Vagina (tissue), 2 donors: ENCODE results near the gene IL16. TPM values are rescaled to one million over a fixed set of nuclear protein-coding genes. Genes with fewer than 3 reads are reported as not detected.

ENCODE experiments used
- DNase-seq, 2 donors: peaks; one replicate each; pipeline ENCODE4 v3.0.0-alpha.2; 2017; ENCODE audit errors: extremely low spot score in 2 of 2
- H3K27ac ChIP-seq: fragments of 200-600 bp; sonication (generic); one replicate; pipeline ENCODE4 v1.5.1; 2019
- H3K27me3 ChIP-seq: fragments of 200-600 bp; sonication (generic); one replicate; pipeline ENCODE4 v1.5.1; 2019
- H3K36me3 ChIP-seq, 2 donors: fragments of 200-600 bp; sonication (generic); one replicate each; pipeline ENCODE4 v1.5.1; 2017 to 2019
- H3K4me1 ChIP-seq: fragments of 200-600 bp; sonication (generic); one replicate; pipeline ENCODE4 v1.5.1; 2019
- H3K4me3 ChIP-seq, 2 donors: fragments of 200-600 bp; sonication (generic); 1 replicate in 1 of 2; 2 replicates in 1 of 2; pipeline ENCODE4 v1.5.1; 2016 to 2019
- H3K9me3 ChIP-seq: fragments of 200-600 bp; sonication (generic); one replicate; pipeline ENCODE4 v1.5.1; 2019
- POLR2A ChIP-seq, 2 donors: fragments of 450-650 bp; IDR thresholded peaks; one replicate each; pipeline ENCODE4 v1.6.1; 2017; ENCODE audit warnings: antibody characterized with exemption in 2 of 2, mild to moderate bottlenecking in 2 of 2, moderate library complexity in 2 of 2
- POLR2AphosphoS5 ChIP-seq, 2 donors: sonication (generic); formaldehyde crosslinking; IDR thresholded peaks; one replicate each; pipeline ENCODE4 v1.9.0; 2017; ENCODE audit warnings: antibody characterized with exemption in 2 of 2, mild to moderate bottlenecking in 2 of 2, low read depth in 1 of 2; ENCODE audit not compliant: insufficient read depth in 1 of 2
- intact Hi-C: fragments of 100-400 bp; cut with DNase I; formaldehyde crosslinking; loops from one replicate; pipeline ENCODE4 v1.15.1; 2023
- total RNA-seq: library from RNA; depleted of rRNA; stranded (reverse); fragments of >200 nt; gene quantifications from one replicate; pipeline ENCODE4 v1.2.3, GENCODE V29; 2016
- TF ChIP-seq, protein P1 (sequence below), 3 experiments: fragments of 450-650 bp in 2 of 3; fragments of 200-600 bp in 1 of 3; sonication (generic) in 1 of 3; IDR thresholded peaks; one replicate each; pipeline ENCODE4 v1.5.1; 2017 to 2019; ENCODE audit warnings: antibody characterized with exemption in 3 of 3, mild to moderate bottlenecking in 2 of 3, moderate library complexity in 2 of 3

IL16 gene
- total RNA-seq = 19.9 TPM

DNA sequence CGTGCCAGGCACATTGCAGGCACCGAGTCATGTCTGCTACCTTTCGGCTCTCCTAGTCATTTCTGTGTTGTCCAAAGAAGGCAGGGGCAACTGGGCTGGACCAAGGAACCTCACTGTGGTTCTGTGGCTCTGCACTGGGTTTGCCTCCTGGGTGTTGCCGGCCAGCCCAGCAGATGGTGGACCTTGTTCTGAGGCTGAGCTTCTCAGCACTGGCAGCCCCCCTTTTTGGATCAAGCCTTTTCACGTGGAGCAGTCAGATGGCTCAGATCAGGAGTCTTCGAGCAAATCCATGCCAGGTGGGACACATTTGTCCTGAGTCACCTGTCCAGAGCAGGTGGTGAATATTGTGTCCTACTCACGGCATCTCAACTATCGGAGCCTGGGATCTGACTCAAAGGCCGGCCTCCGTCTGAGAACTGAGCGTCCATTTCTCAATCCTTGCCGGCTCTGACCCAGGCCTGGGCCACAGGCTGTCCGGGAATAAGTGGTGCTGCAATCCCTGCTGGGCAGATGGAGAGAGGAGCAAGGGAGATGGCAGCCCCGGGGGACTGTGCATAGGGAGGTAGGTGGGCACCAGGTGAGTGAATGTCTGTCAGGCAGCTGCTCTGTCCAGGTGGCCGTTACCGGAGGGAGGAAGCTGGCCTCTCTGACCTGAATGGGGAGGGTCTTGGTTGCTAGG lies at the start of gene IL16:
Gene IL16 (plus strand): TSS at position 304 of the 679 bp plus-strand sequence. CDS start 28,521 bp downstream, outside the sequence.
- TF ChIP-seq POLR2A (IDR thresholded peaks at IDR 0.05) = no peak
- no peak for TF ChIP-seq POLR2AphosphoS5 (IDR thresholded peaks at IDR 0.05; ENCODE audit: insufficient read depth in 1 of 2, low read depth in 1 of 2)
- TF ChIP-seq, protein P1, sequence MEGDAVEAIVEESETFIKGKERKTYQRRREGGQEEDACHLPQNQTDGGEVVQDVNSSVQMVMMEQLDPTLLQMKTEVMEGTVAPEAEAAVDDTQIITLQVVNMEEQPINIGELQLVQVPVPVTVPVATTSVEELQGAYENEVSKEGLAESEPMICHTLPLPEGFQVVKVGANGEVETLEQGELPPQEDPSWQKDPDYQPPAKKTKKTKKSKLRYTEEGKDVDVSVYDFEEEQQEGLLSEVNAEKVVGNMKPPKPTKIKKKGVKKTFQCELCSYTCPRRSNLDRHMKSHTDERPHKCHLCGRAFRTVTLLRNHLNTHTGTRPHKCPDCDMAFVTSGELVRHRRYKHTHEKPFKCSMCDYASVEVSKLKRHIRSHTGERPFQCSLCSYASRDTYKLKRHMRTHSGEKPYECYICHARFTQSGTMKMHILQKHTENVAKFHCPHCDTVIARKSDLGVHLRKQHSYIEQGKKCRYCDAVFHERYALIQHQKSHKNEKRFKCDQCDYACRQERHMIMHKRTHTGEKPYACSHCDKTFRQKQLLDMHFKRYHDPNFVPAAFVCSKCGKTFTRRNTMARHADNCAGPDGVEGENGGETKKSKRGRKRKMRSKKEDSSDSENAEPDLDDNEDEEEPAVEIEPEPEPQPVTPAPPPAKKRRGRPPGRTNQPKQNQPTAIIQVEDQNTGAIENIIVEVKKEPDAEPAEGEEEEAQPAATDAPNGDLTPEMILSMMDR (IDR thresholded peaks at IDR 0.05) = no peak
- no peaks in the 10 kb centered on the region for H3K27me3 ChIP-seq
- DNase-seq = no peak
- intact Hi-C loops = no loop called here
- H3K36me3 ChIP-seq = no peaks in the 10 kb centered on the region
- H3K4me3 ChIP-seq = no peak within 1 kb of the TSS
- no peak within 1 kb of the TSS for H3K27ac ChIP-seq
- peaks cover 4% of the 10 kb centered on the region for H3K4me1 ChIP-seq
- no peaks in the 10 kb centered on the region for H3K9me3 ChIP-seq

DNA sequence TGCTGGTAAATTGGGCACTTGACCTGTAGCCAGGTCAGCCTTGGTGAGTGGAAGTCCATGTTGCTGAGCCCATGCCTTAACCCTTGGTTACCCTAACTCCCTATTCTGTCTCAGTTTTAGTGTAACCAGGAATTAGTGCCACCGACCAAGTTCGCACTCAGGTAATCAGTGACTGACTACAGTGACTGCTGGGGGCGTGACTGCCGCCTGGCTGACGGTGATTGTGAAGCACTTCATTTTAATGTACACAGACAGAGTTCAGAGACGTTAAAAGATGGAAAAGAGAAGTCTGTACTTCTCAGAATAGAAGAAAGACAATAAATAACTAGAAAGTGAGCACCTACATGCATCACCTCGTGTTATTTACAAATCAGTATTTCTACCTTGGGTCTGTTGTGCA lies 45.3 kb upstream of the IL16 start:
- intact Hi-C loops = loop anchor here (2.0 kb wide), 1 partner anchor 111 kb away; no protein-coding TSS in a partner anchor

DNA sequence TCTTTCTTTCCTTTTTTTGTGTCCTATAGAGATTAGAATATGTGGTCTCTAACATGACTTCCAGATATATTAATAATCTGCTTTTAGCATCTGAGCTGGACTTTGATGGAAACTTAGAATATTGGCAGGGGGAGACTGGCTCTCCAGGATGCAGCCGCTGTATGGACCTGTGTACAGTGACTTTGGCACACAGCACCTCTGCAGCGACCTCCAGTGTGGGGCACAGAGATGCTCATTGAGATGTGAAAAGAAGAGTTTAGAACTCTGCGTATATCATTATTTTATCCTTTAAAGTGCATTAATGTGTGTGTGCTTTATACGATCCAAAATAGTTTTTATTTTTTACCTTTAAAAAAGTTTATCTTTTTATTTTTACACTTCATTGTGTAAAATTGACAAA lies 44.3 kb upstream of the IL16 start:
- Histone ChIP-seq H3K27me3 (no peaks in the 10 kb centered on the region), H3K4me3 (no peak overlapping the region), H3K4me1 (peaks cover 7% of the 10 kb centered on the region), H3K36me3 (no peaks in the 10 kb centered on the region), H3K9me3 (no peaks in the 10 kb centered on the region), H3K27ac (no peak overlapping the region)
- TF ChIP-seq, protein P1 (IDR thresholded peaks at IDR 0.05) = no peak
- TF ChIP-seq POLR2AphosphoS5 (IDR thresholded peaks at IDR 0.05; ENCODE audit: insufficient read depth in 1 of 2, low read depth in 1 of 2) (no peak), POLR2A (IDR thresholded peaks at IDR 0.05) (no peak)
- no peak for DNase-seq
- intact Hi-C loops = no loop called here

More for the DNA sequence above, 45.3 kb upstream of the IL16 start:
- Histone ChIP-seq H3K4me3 (no peak overlapping the region), H3K9me3 (no peaks in the 10 kb centered on the region), H3K27me3 (no peaks in the 10 kb centered on the region), H3K36me3 (no peaks in the 10 kb centered on the region), H3K4me1 (no peaks in the 10 kb centered on the region), H3K27ac (no peak overlapping the region)
- no peak for DNase-seq
- no peak for TF ChIP-seq POLR2AphosphoS5 (IDR thresholded peaks at IDR 0.05; ENCODE audit: insufficient read depth in 1 of 2, low read depth in 1 of 2)
- TF ChIP-seq, protein P1 (IDR thresholded peaks at IDR 0.05) = no peak
- no peak for TF ChIP-seq POLR2A (IDR thresholded peaks at IDR 0.05)

DNA sequence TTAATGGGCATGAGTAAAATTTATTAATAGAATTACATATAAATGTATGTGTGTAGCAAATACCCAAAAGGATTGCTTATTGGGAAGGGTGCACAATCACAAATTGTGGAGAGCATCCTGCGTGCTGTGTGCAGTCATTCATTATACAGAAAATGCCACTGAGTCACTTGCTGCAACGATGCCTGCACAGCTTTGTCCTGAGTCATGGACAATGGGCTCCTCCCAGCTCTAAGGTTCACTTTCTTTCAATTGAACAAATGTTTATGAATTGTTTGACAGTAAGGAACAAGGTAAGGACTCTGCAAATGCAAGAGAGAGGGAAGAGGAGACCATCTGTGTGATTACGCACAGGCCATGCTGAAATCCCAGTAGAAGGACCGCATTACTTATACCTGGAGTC lies 43.9 kb upstream of the IL16 start:
- Histone ChIP-seq H3K27me3 (no peaks in the 10 kb centered on the region), H3K27ac (no peak overlapping the region), H3K4me3 (no peak overlapping the region), H3K4me1 (peaks cover 8% of the 10 kb centered on the region), H3K9me3 (no peaks in the 10 kb centered on the region), H3K36me3 (no peaks in the 10 kb centered on the region)
- TF ChIP-seq, protein P1 (IDR thresholded peaks at IDR 0.05) = no peak
- TF ChIP-seq POLR2A (IDR thresholded peaks at IDR 0.05) (no peak), POLR2AphosphoS5 (IDR thresholded peaks at IDR 0.05; ENCODE audit: insufficient read depth in 1 of 2, low read depth in 1 of 2) (no peak)
- no peak for DNase-seq
- intact Hi-C loops = no loop called here
